ENCODE measurements around the gene NTN1.

- TF ChIP-seq CTCF (conservative IDR thresholded peaks at IDR 0.05) (no peak), ZFX (IDR thresholded peaks at IDR 0.05) (no peak)
Observed at GRCh38 chr17:9150446-9151090, 129.3 kb downstream of the NTN1 start.

All from C4-2B (cell line).